GM23338 (cell line): Measurements from ENCODE around the gene FAU. TPM values are rescaled to one million over a fixed set of nuclear protein-coding genes. Genes with fewer than 3 reads are reported as not detected.

Experiments used
- CREB1 ChIP-seq: fragments of 250-450 bp; sonication (Bioruptor Pico); IDR thresholded peaks from 2 replicates; pipeline ENCODE4 v1.5.0; 2020; ENCODE audit warnings: low read depth, mild to moderate bottlenecking, moderate library complexity
- EZH2 ChIP-seq: fragments of 200-600 bp; sonication (generic); IDR thresholded peaks from one replicate; pipeline ENCODE4 v1.8.0; 2017; ENCODE audit warnings: antibody characterized with exemption, mild to moderate bottlenecking, low read depth; ENCODE audit not compliant: unreplicated experiment
- NANOG ChIP-seq: IDR thresholded peaks from 2 replicates; pipeline ENCODE4 v1.6.1; 2016; ENCODE audit warnings: antibody characterized with exemption, borderline replicate concordance
- REST ChIP-seq: IDR thresholded peaks from one replicate; pipeline ENCODE4 v1.6.1; 2018; ENCODE audit warnings: antibody characterized with exemption; ENCODE audit not compliant: unreplicated experiment
- STAT1 ChIP-seq: IDR thresholded peaks from one replicate; pipeline ENCODE4 v1.6.1; 2016; ENCODE audit warnings: antibody characterized with exemption; ENCODE audit not compliant: unreplicated experiment
- ZNF114 ChIP-seq: fragments of 250-450 bp; sonication (Bioruptor Pico); IDR thresholded peaks from 2 replicates; pipeline ENCODE4 v1.5.0; 2020; ENCODE audit warnings: mild to moderate bottlenecking, moderate library complexity
- ZNF331 ChIP-seq: fragments of 250-450 bp; sonication (Bioruptor Pico); IDR thresholded peaks from 2 replicates; pipeline ENCODE4 v1.5.0; 2020; ENCODE audit warnings: low read depth, mild to moderate bottlenecking, moderate library complexity
- polyA plus RNA-seq: library from polyadenylated mRNA; unstranded; fragments of >200 nt; fragmentation: Nextera tagmentation; extraction: Ambion mirVana; gene quantifications from 2 replicates; pipeline ENCODE4 v1.2.1, GENCODE V29; 2016
- total RNA-seq: library from RNA; depleted of rRNA; stranded (reverse); fragments of >200 nt; shearing (Covaris generic); gene quantifications from 2 replicates; pipeline ENCODE4 v1.2.3, GENCODE V29; 2014
- TF ChIP-seq, protein P1 (sequence below): fragments of 250-450 bp; sonication (Bioruptor Pico); IDR thresholded peaks from 2 replicates; pipeline ENCODE4 v1.5.0; 2020; ENCODE audit warnings: mild to moderate bottlenecking, moderate library complexity

Gene FAU
- total and polyA plus RNA-seq, 2 experiments from 2014 or later, result 262 to 1,177 TPM

GRCh38 chr11:65084598-65085375 is 37.1 kb downstream of the FAU start (continued):
- TF ChIP-seq, protein P1, sequence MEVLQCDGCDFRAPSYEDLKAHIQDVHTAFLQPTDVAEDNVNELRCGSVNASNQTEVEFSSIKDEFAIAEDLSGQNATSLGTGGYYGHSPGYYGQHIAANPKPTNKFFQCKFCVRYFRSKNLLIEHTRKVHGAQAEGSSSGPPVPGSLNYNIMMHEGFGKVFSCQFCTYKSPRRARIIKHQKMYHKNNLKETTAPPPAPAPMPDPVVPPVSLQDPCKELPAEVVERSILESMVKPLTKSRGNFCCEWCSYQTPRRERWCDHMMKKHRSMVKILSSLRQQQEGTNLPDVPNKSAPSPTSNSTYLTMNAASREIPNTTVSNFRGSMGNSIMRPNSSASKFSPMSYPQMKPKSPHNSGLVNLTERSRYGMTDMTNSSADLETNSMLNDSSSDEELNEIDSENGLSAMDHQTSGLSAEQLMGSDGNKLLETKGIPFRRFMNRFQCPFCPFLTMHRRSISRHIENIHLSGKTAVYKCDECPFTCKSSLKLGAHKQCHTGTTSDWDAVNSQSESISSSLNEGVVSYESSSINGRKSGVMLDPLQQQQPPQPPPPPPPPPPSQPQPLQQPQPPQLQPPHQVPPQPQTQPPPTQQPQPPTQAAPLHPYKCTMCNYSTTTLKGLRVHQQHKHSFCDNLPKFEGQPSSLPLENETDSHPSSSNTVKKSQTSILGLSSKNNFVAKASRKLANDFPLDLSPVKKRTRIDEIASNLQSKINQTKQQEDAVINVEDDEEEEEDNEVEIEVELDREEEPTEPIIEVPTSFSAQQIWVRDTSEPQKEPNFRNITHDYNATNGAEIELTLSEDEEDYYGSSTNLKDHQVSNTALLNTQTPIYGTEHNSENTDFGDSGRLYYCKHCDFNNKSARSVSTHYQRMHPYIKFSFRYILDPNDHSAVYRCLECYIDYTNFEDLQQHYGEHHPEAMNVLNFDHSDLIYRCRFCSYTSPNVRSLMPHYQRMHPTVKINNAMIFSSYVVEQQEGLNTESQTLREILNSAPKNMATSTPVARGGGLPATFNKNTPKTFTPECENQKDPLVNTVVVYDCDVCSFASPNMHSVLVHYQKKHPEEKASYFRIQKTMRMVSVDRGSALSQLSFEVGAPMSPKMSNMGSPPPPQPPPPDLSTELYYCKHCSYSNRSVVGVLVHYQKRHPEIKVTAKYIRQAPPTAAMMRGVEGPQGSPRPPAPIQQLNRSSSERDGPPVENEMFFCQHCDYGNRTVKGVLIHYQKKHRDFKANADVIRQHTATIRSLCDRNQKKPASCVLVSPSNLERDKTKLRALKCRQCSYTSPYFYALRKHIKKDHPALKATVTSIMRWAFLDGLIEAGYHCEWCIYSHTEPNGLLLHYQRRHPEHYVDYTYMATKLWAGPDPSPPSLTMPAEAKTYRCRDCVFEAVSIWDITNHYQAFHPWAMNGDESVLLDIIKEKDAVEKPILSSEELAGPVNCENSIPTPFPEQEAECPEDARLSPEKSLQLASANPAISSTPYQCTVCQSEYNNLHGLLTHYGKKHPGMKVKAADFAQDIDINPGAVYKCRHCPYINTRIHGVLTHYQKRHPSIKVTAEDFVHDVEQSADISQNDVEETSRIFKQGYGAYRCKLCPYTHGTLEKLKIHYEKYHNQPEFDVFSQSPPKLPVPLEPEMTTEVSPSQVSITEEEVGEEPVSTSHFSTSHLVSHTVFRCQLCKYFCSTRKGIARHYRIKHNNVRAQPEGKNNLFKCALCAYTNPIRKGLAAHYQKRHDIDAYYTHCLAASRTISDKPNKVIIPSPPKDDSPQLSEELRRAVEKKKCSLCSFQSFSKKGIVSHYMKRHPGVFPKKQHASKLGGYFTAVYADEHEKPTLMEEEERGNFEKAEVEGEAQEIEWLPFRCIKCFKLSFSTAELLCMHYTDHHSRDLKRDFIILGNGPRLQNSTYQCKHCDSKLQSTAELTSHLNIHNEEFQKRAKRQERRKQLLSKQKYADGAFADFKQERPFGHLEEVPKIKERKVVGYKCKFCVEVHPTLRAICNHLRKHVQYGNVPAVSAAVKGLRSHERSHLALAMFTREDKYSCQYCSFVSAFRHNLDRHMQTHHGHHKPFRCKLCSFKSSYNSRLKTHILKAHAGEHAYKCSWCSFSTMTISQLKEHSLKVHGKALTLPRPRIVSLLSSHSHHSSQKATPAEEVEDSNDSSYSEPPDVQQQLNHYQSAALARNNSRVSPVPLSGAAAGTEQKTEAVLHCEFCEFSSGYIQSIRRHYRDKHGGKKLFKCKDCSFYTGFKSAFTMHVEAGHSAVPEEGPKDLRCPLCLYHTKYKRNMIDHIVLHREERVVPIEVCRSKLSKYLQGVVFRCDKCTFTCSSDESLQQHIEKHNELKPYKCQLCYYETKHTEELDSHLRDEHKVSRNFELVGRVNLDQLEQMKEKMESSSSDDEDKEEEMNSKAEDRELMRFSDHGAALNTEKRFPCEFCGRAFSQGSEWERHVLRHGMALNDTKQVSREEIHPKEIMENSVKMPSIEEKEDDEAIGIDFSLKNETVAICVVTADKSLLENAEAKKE, result no peak
- no peak for TF ChIP-seq CREB1 (CRISPR knock-in tag)
- no peak for TF ChIP-seq ZNF114 (CRISPR knock-in tag)
- TF ChIP-seq NANOG, result no peak
- TF ChIP-seq STAT1, result no peak
- TF ChIP-seq REST, result no peak
- TF ChIP-seq ZNF331 (CRISPR knock-in tag), result no peak
- TF ChIP-seq EZH2, result no peak
